ENCODE data around the gene LRRIQ1. TPM values are rescaled to one million over a fixed set of nuclear protein-coding genes. Genes with fewer than 3 reads are reported as not detected.

The LRRIQ1 gene
- total RNA-seq, 2 experiments from 2014 or later, result not detected

- ATAC-seq (no peak), DNase-seq (no peak)
- CTCF ChIA-PET, result no interaction called here
- no peak overlapping the region for H3K4me3 Mint-ChIP-seq
- POLR2A ChIA-PET, result no interaction called here
- H3K9me3 Mint-ChIP-seq, result no peaks in the 10 kb centered on the region
- intact Hi-C loops (cut with micrococcal nuclease), result no loop called here
- H3K36me3 Mint-ChIP-seq (ENCODE audit: low read depth), result no peaks in the 10 kb centered on the region
- peaks cover 3% of the 10 kb centered on the region for H3K27me3 Mint-ChIP-seq
- no peak overlapping the region for H3K27ac Mint-ChIP-seq
- no peak for TF ChIP-seq CTCF (IDR thresholded peaks at IDR 0.05)
- no peaks in the 10 kb centered on the region for H3K4me1 Mint-ChIP-seq (ENCODE audit: low read depth)
Measured at GRCh38 chr12:85065837-85066482, 29.8 kb downstream of the LRRIQ1 start.

- Mint-ChIP-seq H3K4me3 (no peak overlapping the region), H3K36me3 (ENCODE audit: low read depth) (no peaks in the 10 kb centered on the region), H3K27me3 (no peaks in the 10 kb centered on the region), H3K27ac (no peak overlapping the region), H3K4me1 (ENCODE audit: low read depth) (no peaks in the 10 kb centered on the region), H3K9me3 (no peaks in the 10 kb centered on the region)
- TF ChIP-seq CTCF (IDR thresholded peaks at IDR 0.05), result no peak
- no peak for ATAC-seq
- ChIA-PET CTCF (no interaction called here), POLR2A (no interaction called here)
- intact Hi-C loops (cut with micrococcal nuclease), result loop anchor here (10.0 kb wide), 1 partner anchor 372 kb away; no protein-coding TSS in a partner anchor
- no peak for DNase-seq
Measured at GRCh38 chr12:85072826-85073225, 36.7 kb downstream of the LRRIQ1 start.

GRCh38 chr12:85076688-85077430 lies 40.7 kb downstream of the LRRIQ1 start:
- ChIA-PET POLR2A (no interaction called here), CTCF (interaction anchor here (0.8 to 1.4 kb wide), 4 partner anchors 9 to 790 kb away, joined by 3 read pairs; no protein-coding TSS in a partner anchor)
- intact Hi-C loops (cut with micrococcal nuclease), result loop anchor here (10.0 kb wide), 1 partner anchor 368 kb away; no protein-coding TSS in a partner anchor
- no peak for ATAC-seq
- H3K27me3 Mint-ChIP-seq, result no peaks in the 10 kb centered on the region
- no peak overlapping the region for H3K27ac Mint-ChIP-seq
- no peak for DNase-seq
- no peaks in the 10 kb centered on the region for H3K36me3 Mint-ChIP-seq (ENCODE audit: low read depth)
- no peaks in the 10 kb centered on the region for H3K9me3 Mint-ChIP-seq
- TF ChIP-seq CTCF (IDR thresholded peaks at IDR 0.05), result no peak
- no peak overlapping the region for H3K4me3 Mint-ChIP-seq
- no peaks in the 10 kb centered on the region for H3K4me1 Mint-ChIP-seq (ENCODE audit: low read depth)

GRCh38 chr12:85085066-85085465 lies 48.9 kb downstream of the LRRIQ1 start:
- intact Hi-C loops (cut with micrococcal nuclease), result no loop called here
- no peak for TF ChIP-seq CTCF (IDR thresholded peaks at IDR 0.05)
- Mint-ChIP-seq H3K27me3 (no peaks in the 10 kb centered on the region), H3K27ac (no peak overlapping the region), H3K4me1 (ENCODE audit: low read depth) (no peaks in the 10 kb centered on the region), H3K4me3 (no peak overlapping the region), H3K9me3 (no peaks in the 10 kb centered on the region), H3K36me3 (ENCODE audit: low read depth) (no peaks in the 10 kb centered on the region)
- ChIA-PET CTCF (no interaction called here), POLR2A (no interaction called here)
- DNase-seq (no peak), ATAC-seq (no peak)

GRCh38 chr12:85089792-85090191 lies 53.6 kb downstream of the LRRIQ1 start:
- no peaks in the 10 kb centered on the region for H3K36me3 Mint-ChIP-seq (ENCODE audit: low read depth)
- DNase-seq (no peak), ATAC-seq (no peak)
- intact Hi-C loops (cut with micrococcal nuclease), result no loop called here
- H3K4me1 Mint-ChIP-seq (ENCODE audit: low read depth), result no peaks in the 10 kb centered on the region
- H3K27ac Mint-ChIP-seq, result no peak overlapping the region
- H3K27me3 Mint-ChIP-seq, result no peaks in the 10 kb centered on the region
- H3K4me3 Mint-ChIP-seq, result no peak overlapping the region
- peaks cover 1% of the 10 kb centered on the region for H3K9me3 Mint-ChIP-seq
- ChIA-PET CTCF (no interaction called here), POLR2A (no interaction called here)
- TF ChIP-seq CTCF (IDR thresholded peaks at IDR 0.05), result no peak

Data from activated CD8-positive, alpha-beta T cell treated with anti-CD3 and anti-CD28 coated beads for 36 hours (primary cell).